Loucy (cell line): Measurements from ENCODE around the gene GPR18.

Experiments used
- H2AFZ ChIP-seq: fragments of 200-600 bp; sonication (generic); 2 replicates; pipeline ENCODE4 v1.6.0; 2016; ENCODE audit warnings: antibody characterized with exemption, mild to moderate bottlenecking, low read length, moderate library complexity
- H3F3A ChIP-seq: fragments of 200-600 bp; 2 replicates; pipeline ENCODE4 v1.6.0; 2016; ENCODE audit warnings: antibody characterized with exemption, low read depth, mild to moderate bottlenecking
- H3K27me3 ChIP-seq: fragments of 200-600 bp; sonication (generic); 2 replicates; pipeline ENCODE4 v1.6.1; 2014; ENCODE audit warnings: low read length, mild to moderate bottlenecking; ENCODE audit not compliant: insufficient read depth, poor library complexity, severe bottlenecking
- H3K36me3 ChIP-seq: fragments of 200-600 bp; sonication (generic); 2 replicates; pipeline ENCODE4 v1.6.1; 2016; ENCODE audit warnings: low read length; ENCODE audit not compliant: insufficient read depth
- H3K4me1 ChIP-seq: fragments of 200-600 bp; sonication (generic); 2 replicates; pipeline ENCODE4 v1.5.1; 2014; ENCODE audit warnings: low read length, mild to moderate bottlenecking; ENCODE audit not compliant: insufficient read depth, poor library complexity, severe bottlenecking
- H3K4me2 ChIP-seq: fragments of 200-600 bp; sonication (generic); 2 replicates; pipeline ENCODE4 v1.6.0; 2014; ENCODE audit warnings: antibody characterized with exemption, low read length, low read depth, mild to moderate bottlenecking; ENCODE audit not compliant: poor library complexity, severe bottlenecking
- H3K4me3 ChIP-seq: fragments of 200-600 bp; sonication (generic); 2 replicates; pipeline ENCODE4 v1.5.1; 2014; ENCODE audit warnings: low read length, mild to moderate bottlenecking, mixed read lengths; ENCODE audit not compliant: poor library complexity, severe bottlenecking
- H3K79me2 ChIP-seq: fragments of 200-600 bp; sonication (generic); 2 replicates; pipeline ENCODE4 v1.6.1; 2014; ENCODE audit warnings: low read length; ENCODE audit not compliant: insufficient read depth
- H3K9ac ChIP-seq: fragments of 200-600 bp; sonication (generic); 2 replicates; pipeline ENCODE4 v1.6.0; 2014; ENCODE audit warnings: mild to moderate bottlenecking, low read depth, low read length, moderate library complexity; ENCODE audit not compliant: poor library complexity, severe bottlenecking
- H3K9me2 ChIP-seq: fragments of 200-600 bp; sonication (generic); replicated peaks from 2 replicates; pipeline ENCODE4 v1.6.1; 2016; ENCODE audit warnings: low read depth, low read length, mixed read lengths
- H3K9me3 ChIP-seq: fragments of 200-600 bp; sonication (generic); 2 replicates; pipeline ENCODE4 v1.6.1; 2014; ENCODE audit warnings: mild to moderate bottlenecking, antibody characterized with exemption, low read length, low read depth; ENCODE audit not compliant: insufficient read depth
- H4K20me1 ChIP-seq: fragments of 200-600 bp; sonication (generic); 2 replicates; pipeline ENCODE4 v1.6.0; 2014; ENCODE audit warnings: antibody characterized with exemption, low read length, mild to moderate bottlenecking; ENCODE audit not compliant: insufficient read depth, poor library complexity, severe bottlenecking
- CTCF ChIP-seq: fragments of 200-600 bp; sonication (generic); conservative IDR thresholded peaks from 2 replicates; pipeline ENCODE4 v1.5.1; 2014; ENCODE audit warnings: mild to moderate bottlenecking, antibody characterized with exemption, low read length
- EZH2phosphoT487 ChIP-seq: fragments of 200-600 bp; IDR thresholded peaks from 2 replicates; pipeline ENCODE4 v1.6.1; 2018; ENCODE audit warnings: antibody characterized with exemption, mild to moderate bottlenecking, moderate library complexity, borderline replicate concordance

The GPR18 gene

GRCh38 chr13:99293178-99293577 lies 35.0 kb upstream of the GPR18 start:
- peaks cover 6% of the 10 kb centered on the region for H3K4me1 ChIP-seq
- H2AFZ ChIP-seq, result no peak overlapping the region
- H3K9me2 ChIP-seq, result no peaks in the 10 kb centered on the region
- peaks cover 21% of the 10 kb centered on the region for H4K20me1 ChIP-seq
- TF ChIP-seq EZH2phosphoT487 (no peak), CTCF (no peak)
- peaks cover 25% of the 10 kb centered on the region; the same call in 1 of the 2 replicates for H3K79me2 ChIP-seq
- peaks cover 36% of the 10 kb centered on the region; the same call in 1 of the 2 replicates for H3K36me3 ChIP-seq
- no peak overlapping the region for H3K9ac ChIP-seq
- H3K4me3 ChIP-seq, result no peak overlapping the region
- no peak overlapping the region for H3K4me2 ChIP-seq
- no peaks in the 10 kb centered on the region for H3K27me3 ChIP-seq
- no peaks in the 10 kb centered on the region for H3K9me3 ChIP-seq
- H3F3A ChIP-seq, result no peaks in the 10 kb centered on the region

GRCh38 chr13:99290894-99291293 lies 32.7 kb upstream of the GPR18 start:
- Histone ChIP-seq H3F3A (no peaks in the 10 kb centered on the region), H3K4me2 (no peak overlapping the region), H3K36me3 (peaks cover 36% of the 10 kb centered on the region; the same call in 1 of the 2 replicates), H3K27me3 (no peaks in the 10 kb centered on the region), H3K9ac (no peak overlapping the region), H3K79me2 (peaks cover 33% of the 10 kb centered on the region; the same call in 1 of the 2 replicates), H4K20me1 (peaks cover 10% of the 10 kb centered on the region), H2AFZ (no peak overlapping the region), H3K4me3 (no peak overlapping the region), H3K4me1 (peaks cover 28% of the 10 kb centered on the region), H3K9me3 (no peaks in the 10 kb centered on the region), H3K9me2 (no peaks in the 10 kb centered on the region)
- TF ChIP-seq EZH2phosphoT487 (no peak), CTCF (no peak)

GRCh38 chr13:99289674-99290337 lies 31.6 kb upstream of the GPR18 start:
- H4K20me1 ChIP-seq, result peaks cover 5% of the 10 kb centered on the region

More at GRCh38 chr13:99289674-99290337, 31.6 kb upstream of the GPR18 start:
- Histone ChIP-seq H3K36me3 (peaks cover 25% of the 10 kb centered on the region; the same call in 1 of the 2 replicates), H2AFZ (no peak overlapping the region), H3K79me2 (peaks cover 33% of the 10 kb centered on the region; the same call in 1 of the 2 replicates), H3K9ac (no peak overlapping the region), H3K27me3 (no peaks in the 10 kb centered on the region), H3K4me3 (no peak overlapping the region), H3K4me2 (no peak overlapping the region), H3K9me3 (no peaks in the 10 kb centered on the region), H3F3A (no peaks in the 10 kb centered on the region), H3K9me2 (no peaks in the 10 kb centered on the region), H3K4me1 (peaks cover 39% of the 10 kb centered on the region)
- TF ChIP-seq EZH2phosphoT487 (no peak), CTCF (no peak)
